PFSK-1 (cell line): ENCODE measurements around the gene BNIP5.

Source experiments
- FOXP2 ChIP-seq: optimal IDR thresholded peaks from 2 replicates; pipeline ENCODE3; 2011; ENCODE audit warnings: borderline replicate concordance, control low read depth, inconsistent platforms; ENCODE audit not compliant: insufficient read depth; ENCODE audit errors: extremely low read length, extremely low read depth
- POLR2AphosphoS5 ChIP-seq: IDR thresholded peaks from 2 replicates; pipeline ENCODE4 v1.6.1; 2012; ENCODE audit warnings: low read depth, mild to moderate bottlenecking, control low read depth, low read length, moderate library complexity

DNA sequence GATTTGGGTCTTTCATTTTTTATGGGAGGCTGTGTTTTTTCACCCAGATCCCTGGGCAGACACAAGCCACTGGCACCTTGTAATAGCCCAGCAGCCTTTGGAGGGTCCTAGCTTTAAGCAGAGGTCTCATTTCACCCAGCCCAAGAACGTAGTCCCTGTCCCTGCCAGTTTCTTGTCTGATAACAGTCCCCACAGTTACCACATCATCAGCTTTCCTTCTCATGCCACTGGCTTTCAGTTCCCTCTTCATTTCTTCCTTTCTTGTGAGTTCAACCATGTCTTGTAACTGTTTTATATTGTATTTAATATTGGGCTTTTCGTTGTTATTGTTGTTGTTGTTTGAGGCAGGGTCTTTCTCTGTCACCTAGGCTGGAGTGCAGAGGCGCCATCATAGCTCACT lies 56.2 kb downstream of the BNIP5 start:
- TF ChIP-seq POLR2AphosphoS5 (no peak), FOXP2 (no peak)
